ENCODE data around the gene SERPINB10.
"Not testable (repeated sequence)": the region's sequence is repeated elsewhere in the genome, so short reads cannot be mapped to it uniquely, and the experiment has no call there.

The SERPINB10 gene

DNA sequence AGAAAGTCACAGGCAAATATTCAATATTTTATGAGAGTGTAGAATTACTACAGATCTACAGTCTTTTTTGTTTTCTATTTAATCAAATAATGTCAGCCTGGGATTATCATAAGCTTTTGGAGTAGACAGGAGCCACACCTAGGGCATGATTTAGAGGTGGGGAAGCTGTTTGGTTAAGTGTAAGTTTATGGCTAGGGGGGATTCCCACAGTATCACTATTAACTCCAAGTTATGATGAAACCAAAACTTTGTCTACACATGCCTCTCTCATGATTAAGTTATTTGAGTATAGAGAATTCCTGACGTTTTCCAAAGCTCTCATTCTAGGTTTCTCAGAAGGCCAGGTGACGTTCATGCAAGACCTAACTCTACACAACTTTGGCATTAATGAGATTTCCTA is 2.1 kb downstream of the SERPINB10 start:
- no peak overlapping the region for H3K4me3 ChIP-seq (ENCODE audit: low read depth, low read length)
- in situ Hi-C loops (cut with HindIII; ENCODE audit: low sequenced_read_pairs), result no loop called here
- TF ChIP-seq, protein P1, sequence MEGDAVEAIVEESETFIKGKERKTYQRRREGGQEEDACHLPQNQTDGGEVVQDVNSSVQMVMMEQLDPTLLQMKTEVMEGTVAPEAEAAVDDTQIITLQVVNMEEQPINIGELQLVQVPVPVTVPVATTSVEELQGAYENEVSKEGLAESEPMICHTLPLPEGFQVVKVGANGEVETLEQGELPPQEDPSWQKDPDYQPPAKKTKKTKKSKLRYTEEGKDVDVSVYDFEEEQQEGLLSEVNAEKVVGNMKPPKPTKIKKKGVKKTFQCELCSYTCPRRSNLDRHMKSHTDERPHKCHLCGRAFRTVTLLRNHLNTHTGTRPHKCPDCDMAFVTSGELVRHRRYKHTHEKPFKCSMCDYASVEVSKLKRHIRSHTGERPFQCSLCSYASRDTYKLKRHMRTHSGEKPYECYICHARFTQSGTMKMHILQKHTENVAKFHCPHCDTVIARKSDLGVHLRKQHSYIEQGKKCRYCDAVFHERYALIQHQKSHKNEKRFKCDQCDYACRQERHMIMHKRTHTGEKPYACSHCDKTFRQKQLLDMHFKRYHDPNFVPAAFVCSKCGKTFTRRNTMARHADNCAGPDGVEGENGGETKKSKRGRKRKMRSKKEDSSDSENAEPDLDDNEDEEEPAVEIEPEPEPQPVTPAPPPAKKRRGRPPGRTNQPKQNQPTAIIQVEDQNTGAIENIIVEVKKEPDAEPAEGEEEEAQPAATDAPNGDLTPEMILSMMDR (IDR thresholded peaks at IDR 0.05; ENCODE audit: low read depth, low read length, missing control alignments), result no peak
- DNase-seq (ENCODE audit: low read depth), result no peak

DNA sequence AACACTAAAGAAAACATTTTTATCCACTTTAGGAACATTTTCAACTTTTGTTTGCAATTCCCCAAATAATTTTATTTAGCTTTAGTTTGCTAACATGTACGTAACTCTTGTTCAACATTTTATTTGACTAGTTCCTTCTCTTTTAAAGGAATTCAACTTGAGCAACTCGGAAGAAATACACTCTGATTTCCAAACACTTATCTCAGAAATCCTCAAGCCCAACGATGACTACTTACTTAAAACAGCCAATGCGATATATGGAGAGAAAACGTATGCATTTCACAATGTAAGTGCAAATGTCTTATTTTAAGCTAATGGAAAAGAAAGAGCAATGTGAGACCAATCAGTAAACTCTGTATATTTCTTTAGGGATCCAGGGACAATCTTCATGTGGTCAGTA is 10.1 kb downstream of the SERPINB10 start:
- in situ Hi-C loops (cut with HindIII; ENCODE audit: low sequenced_read_pairs), result no loop called here
- TF ChIP-seq, protein P1 (IDR thresholded peaks at IDR 0.05; ENCODE audit: low read depth, low read length, missing control alignments), result no peak
- DNase-seq (ENCODE audit: low read depth), result no peak
- no peak overlapping the region for H3K4me3 ChIP-seq (ENCODE audit: low read depth, low read length)

DNA sequence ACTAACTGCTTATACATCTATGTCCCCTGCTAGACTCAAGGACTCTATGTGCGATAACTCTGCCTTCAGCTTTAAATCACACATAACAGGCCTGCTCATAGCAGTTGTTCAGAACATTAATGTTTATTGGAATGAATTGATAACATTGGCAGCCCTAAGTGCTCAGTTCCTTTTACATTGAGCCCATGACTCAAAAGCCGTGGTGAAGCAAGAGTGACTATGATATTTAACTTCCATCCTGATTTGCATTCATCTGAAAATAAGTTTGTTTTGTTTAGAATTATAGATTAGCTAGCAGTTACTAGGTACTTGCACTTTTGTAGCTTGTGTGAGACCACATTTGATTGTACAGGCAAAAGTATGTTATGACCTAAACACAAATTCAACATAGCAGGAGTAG is 14.3 kb downstream of the SERPINB10 start:
- H3K4me3 ChIP-seq (ENCODE audit: low read depth, low read length), result no peak overlapping the region
- TF ChIP-seq, protein P1 (IDR thresholded peaks at IDR 0.05; ENCODE audit: low read depth, low read length, missing control alignments), result no peak
- no peak for DNase-seq (ENCODE audit: low read depth)
- in situ Hi-C loops (cut with HindIII; ENCODE audit: low sequenced_read_pairs), result no loop called here

DNA sequence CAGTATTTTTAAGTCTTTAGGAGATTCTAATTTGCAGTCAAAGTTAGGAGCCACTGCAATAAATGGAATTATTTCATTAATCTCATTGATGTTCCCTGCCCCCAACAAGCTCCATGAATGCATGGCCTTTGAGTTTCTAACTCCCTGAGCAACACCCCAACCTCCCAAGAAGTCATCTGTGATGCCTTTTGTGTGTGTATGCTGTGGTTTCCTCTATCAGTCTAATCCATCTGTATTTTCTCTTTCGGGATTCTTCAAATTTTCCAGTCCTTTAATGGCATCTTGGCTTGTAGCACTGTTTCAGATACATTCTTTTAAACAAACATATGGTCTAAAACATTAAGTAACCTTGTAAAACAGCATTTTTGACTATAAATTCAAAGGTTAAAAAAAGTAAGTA is 16.8 kb downstream of the SERPINB10 start:
- in situ Hi-C loops (cut with HindIII; ENCODE audit: low sequenced_read_pairs), result no loop called here
- no peak for DNase-seq (ENCODE audit: low read depth)
- no peak overlapping the region for H3K4me3 ChIP-seq (ENCODE audit: low read depth, low read length)
- TF ChIP-seq, protein P1 (IDR thresholded peaks at IDR 0.05; ENCODE audit: low read depth, low read length, missing control alignments), result no peak

DNA sequence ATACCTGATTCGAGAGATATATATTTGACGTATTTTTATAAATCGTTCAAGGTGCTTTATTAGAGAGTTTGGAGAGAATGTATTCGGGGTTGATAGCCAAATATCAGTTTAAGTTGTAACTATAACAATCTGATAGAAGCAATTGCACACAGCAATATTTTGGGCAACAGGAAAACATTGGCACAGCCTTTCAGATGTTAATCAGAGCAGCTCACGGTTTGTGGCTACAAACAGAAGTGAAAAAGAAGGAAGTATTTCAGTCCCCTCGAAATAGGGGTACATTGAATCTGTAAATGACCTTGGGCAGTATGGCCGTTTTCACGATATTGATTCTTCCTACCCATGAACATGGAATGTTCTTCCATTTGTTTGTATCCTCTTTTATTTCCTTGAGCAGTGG is 20.6 kb downstream of the SERPINB10 start:
- in situ Hi-C loops (cut with HindIII; ENCODE audit: low sequenced_read_pairs), result no loop called here
- DNase-seq (ENCODE audit: low read depth), result no peak
- H3K4me3 ChIP-seq (ENCODE audit: low read depth, low read length), result no peak overlapping the region
- TF ChIP-seq, protein P1 (IDR thresholded peaks at IDR 0.05; ENCODE audit: low read depth, low read length, missing control alignments), result no peak

DNA sequence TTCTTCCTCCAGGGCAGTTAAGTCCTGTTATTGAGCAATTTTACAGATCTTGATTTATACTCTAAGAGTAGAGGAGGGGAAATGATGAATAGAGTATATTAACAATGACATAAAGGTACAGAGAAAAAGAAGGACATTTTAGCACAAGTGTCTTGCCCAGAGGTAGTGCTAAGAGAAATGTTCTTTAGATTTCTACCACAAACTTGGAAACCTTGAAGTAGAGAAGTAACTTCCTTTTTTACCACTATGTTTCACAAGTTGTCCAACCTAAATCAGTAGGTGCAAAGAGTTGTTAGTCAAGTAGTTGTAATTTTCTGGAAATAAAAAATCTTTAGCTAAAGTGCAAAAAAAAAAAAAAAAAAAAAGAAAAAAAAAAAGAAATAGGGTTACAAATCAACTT is 21.6 kb downstream of the SERPINB10 start:
- H3K4me3 ChIP-seq (ENCODE audit: low read depth, low read length); DNase-seq (ENCODE audit: low read depth); in situ Hi-C loops (cut with HindIII; ENCODE audit: low sequenced_read_pairs): not testable (repeated sequence)

DNA sequence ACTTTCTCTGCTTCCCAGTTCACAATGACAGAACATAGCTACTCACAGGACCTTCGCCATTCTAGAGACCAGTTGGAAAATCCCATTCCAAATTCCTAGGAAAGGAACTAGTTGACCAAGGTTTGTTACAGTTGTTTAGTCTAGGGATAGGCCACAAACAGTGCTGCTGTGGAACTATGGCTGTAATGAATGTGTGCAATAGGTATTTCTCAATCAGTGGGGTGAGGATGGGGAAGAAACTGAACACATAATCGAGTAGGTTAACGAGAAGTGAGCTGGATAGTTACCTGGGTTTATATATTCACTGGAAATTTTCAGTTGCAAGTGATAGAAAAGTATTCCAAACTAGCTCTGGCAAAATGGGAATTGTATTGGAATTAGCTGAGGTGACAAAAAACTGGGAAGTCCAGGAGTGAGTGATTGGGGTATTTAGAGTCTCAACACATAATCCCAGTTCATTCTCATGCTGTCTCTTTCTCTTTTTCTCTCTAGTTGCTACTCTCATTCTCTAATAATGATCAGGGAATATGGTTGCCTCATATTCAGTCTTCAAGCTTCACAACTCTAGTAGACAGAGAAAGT is 23.1 kb downstream of the SERPINB10 start:
- TF ChIP-seq, protein P1 (IDR thresholded peaks at IDR 0.05; ENCODE audit: low read depth, low read length, missing control alignments), result no peak
- no peak for DNase-seq (ENCODE audit: low read depth)
- in situ Hi-C loops (cut with HindIII; ENCODE audit: low sequenced_read_pairs), result no loop called here

More for the DNA sequence above, 23.1 kb downstream of the SERPINB10 start:
- H3K4me3 ChIP-seq (ENCODE audit: low read depth, low read length), result no peak overlapping the region
